Activated T-helper 1 cell treated with anti-CD3 and anti-CD28 coated beads, Interleukin-12 subunit alpha, Interleukin-12 subunit beta, Interleukin-2, Interleukin-4 antibody, amounts not matched to agents 30 ng/mL and 10 ng/mL and 1 ng/mL, durations not matched to agents 14 hours and 24 hours and 36 hours (primary cell): Measurements from ENCODE around the gene GLIPR2. TPM values are rescaled to one million over a fixed set of nuclear protein-coding genes. Genes with fewer than 3 reads are reported as not detected.
"Not testable (repeated sequence)": the region's sequence is repeated elsewhere in the genome, so short reads cannot be mapped to it uniquely, and the experiment has no call there.

Experiments
- DNase-seq: peaks from one replicate; pipeline ENCODE4 v3.0.0; 2021; ENCODE audit warnings: low spot score
- H3K27ac Mint-ChIP-seq: one replicate; pipeline ENCODE4 v1.8.0; 2021; ENCODE audit warnings: mild to moderate bottlenecking, mixed read lengths
- H3K27me3 Mint-ChIP-seq: one replicate; pipeline ENCODE4 v1.8.0; 2022; ENCODE audit warnings: mild to moderate bottlenecking, moderate library complexity, mixed read lengths; ENCODE audit not compliant: insufficient read depth
- H3K36me3 Mint-ChIP-seq: one replicate; pipeline ENCODE4 v1.8.0; 2021; ENCODE audit warnings: low read depth, mixed read lengths
- H3K4me1 Mint-ChIP-seq: one replicate; pipeline ENCODE4 v1.8.0; 2021; ENCODE audit warnings: low read depth, mixed read lengths
- H3K4me3 Mint-ChIP-seq: one replicate; pipeline ENCODE4 v1.8.0; 2021; ENCODE audit warnings: mild to moderate bottlenecking, moderate library complexity, mixed read lengths
- H3K9me3 Mint-ChIP-seq: one replicate; pipeline ENCODE4 v1.8.0; 2021; ENCODE audit warnings: mixed read lengths
- intact Hi-C: fragments of 100-400 bp; cut with micrococcal nuclease; formaldehyde crosslinking; loops from one replicate; pipeline ENCODE4 v1.15.1; 2024
- total RNA-seq: library from RNA; stranded (reverse); gene quantifications from 2 replicates; pipeline ENCODE4 v1.2.3, GENCODE V29; 2022

The GLIPR2 gene
- total RNA-seq, 1 donor from 2014 or later = 27.5 TPM

DNA sequence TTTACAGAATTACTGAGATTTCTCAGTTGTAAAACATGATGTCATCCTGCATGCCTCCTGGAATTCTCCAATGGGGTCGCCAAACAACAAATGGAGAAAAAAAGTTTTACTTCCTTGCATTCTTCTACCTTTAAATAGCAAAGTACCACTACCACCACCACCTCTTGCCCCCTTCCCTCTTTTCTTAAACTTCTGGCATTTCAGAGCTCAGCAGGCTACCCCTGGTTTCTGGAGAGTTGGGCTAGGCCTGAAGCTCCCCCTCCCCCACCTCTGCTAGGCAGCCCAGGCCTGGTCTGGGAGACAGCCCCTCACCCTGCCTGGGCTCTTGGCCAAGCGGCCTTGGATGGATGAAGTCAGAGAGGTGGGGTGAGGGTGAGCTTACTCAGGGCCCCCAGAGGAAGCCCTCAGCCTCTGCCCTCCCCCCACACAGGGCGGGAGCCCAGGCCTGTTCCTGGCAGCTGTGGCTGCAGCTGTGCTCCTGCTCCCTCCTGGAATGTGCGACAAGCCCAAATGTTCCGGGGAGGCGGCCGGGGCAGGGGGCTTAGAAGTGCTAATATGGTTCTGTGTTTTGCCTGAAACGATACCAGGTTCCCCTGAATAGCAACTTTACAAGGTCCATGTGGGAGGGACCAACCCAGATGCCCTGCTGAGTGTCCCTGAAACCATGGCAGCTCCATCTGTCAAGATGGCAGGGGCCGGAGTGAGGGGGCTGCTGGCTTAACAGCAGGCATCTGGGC, 26.7 kb downstream of the GLIPR2 start:
- Mint-ChIP-seq H3K27me3 (peaks cover 18% of the 10 kb centered on the region), H3K27ac (no peak overlapping the region), H3K4me1 (peaks cover 19% of the 10 kb centered on the region), H3K4me3 (no peak overlapping the region), H3K9me3 (no peaks in the 10 kb centered on the region), H3K36me3 (peaks cover 27% of the 10 kb centered on the region)
- no peak for DNase-seq
- intact Hi-C loops = no loop called here

GRCh38 chr9:36163786-36164170, 27.2 kb downstream of the GLIPR2 start:
- intact Hi-C loops = no loop called here
- H3K4me3 Mint-ChIP-seq = no peak overlapping the region
- H3K36me3 Mint-ChIP-seq = peaks cover 24% of the 10 kb centered on the region
- DNase-seq = no peak
- H3K9me3 Mint-ChIP-seq = no peaks in the 10 kb centered on the region
- H3K27me3 Mint-ChIP-seq = peaks cover 18% of the 10 kb centered on the region
- peaks cover 19% of the 10 kb centered on the region for H3K4me1 Mint-ChIP-seq
- H3K27ac Mint-ChIP-seq = no peak overlapping the region

DNA sequence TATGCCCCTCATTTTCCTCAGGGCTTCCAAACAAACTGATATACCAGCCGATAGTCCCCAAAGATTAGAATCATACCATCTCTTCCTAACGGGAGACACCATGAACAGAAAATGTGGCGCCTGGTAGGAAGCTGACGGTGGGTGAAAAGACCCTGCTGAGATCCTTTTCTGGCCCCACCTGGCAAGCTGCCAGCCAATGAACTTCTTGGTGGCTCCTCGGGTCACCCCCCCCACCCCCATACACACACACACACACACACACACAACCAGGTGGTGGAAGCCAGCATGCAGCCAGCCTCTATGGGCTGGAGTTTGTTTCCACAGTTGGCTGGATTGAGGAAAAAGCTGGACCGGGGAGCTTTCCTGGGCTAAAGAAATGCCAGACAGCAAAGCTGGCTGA, 27.8 kb downstream of the GLIPR2 start:
- H3K27ac Mint-ChIP-seq = no peak overlapping the region
- H3K4me3 Mint-ChIP-seq = no peak overlapping the region
- intact Hi-C loops = no loop called here
- DNase-seq = no peak
- peaks cover 16% of the 10 kb centered on the region for H3K4me1 Mint-ChIP-seq
- peaks cover 18% of the 10 kb centered on the region for H3K36me3 Mint-ChIP-seq
- peaks cover 18% of the 10 kb centered on the region for H3K27me3 Mint-ChIP-seq
- H3K9me3 Mint-ChIP-seq = no peaks in the 10 kb centered on the region

DNA sequence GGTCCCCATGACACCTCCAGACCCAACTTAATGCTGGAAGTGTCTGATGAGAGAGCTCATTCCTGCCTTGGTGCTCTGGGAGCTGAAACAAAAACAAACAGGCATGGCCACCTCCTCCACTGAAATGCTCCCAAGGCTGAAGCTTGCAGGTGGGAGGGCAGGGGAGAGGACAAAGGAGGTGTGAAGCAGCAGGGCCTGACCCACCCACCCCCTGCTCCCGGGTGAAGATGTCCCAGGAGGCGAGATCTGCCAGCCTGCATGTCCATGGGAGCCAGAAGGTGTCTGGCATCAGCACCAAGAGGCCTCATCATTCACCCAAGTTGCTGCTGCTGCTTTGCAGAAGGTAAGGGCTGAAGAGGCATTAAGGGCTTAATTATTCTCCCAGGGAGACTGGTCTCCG, 28.5 kb downstream of the GLIPR2 start:
- intact Hi-C loops = no loop called here
- no peak for DNase-seq
- H3K4me3 Mint-ChIP-seq = peak overlapping the region; percentile 30
- peaks cover 15% of the 10 kb centered on the region for H3K36me3 Mint-ChIP-seq
- H3K9me3 Mint-ChIP-seq = no peaks in the 10 kb centered on the region
- no peak overlapping the region for H3K27ac Mint-ChIP-seq
- H3K27me3 Mint-ChIP-seq = peaks cover 21% of the 10 kb centered on the region
- peaks cover 13% of the 10 kb centered on the region for H3K4me1 Mint-ChIP-seq

DNA sequence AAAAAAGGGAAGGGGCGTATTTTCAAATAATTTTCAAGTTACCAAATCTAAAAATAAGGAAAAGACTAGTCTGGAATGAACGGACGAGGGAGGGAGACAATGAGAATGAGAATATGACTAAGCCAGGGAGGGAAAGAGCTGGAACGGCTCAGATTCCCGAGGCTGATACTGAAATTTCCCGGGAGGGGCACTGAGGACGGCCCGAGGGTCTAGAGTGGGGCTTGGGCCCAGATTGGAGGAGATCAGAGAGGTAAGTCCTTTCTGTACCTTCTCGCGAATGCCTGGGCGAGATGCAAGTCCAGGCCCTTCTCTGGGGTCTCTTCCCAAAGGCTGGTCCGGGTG, 29.3 kb downstream of the GLIPR2 start:
- Mint-ChIP-seq H3K9me3 (no peaks in the 10 kb centered on the region), H3K4me3 (no peak overlapping the region), H3K27ac (no peak overlapping the region), H3K27me3 (peaks cover 21% of the 10 kb centered on the region), H3K4me1 (peaks cover 13% of the 10 kb centered on the region), H3K36me3 (peaks cover 12% of the 10 kb centered on the region)
- DNase-seq = no peak
- intact Hi-C loops = loop anchor here (1.0 kb wide), 6 partner anchors 14 to 210 kb away; partner anchors contain the start of genes CLTA and GLIPR2

- intact Hi-C loops = loop anchor here (1.0 kb wide), 6 partner anchors 15 to 211 kb away; partner anchors contain the start of genes CLTA and GLIPR2
- no peak overlapping the region for H3K27ac Mint-ChIP-seq
Measured at GRCh38 chr9:36166168-36166927, 29.8 kb downstream of the GLIPR2 start.

GRCh38 chr9:36169166-36169565, 32.6 kb downstream of the GLIPR2 start, which contains the start of gene CCIN:
Gene CCIN (plus strand): TSS chr9:36169388. CDS start chr9:36169503, 115 bp downstream.
- H3K4me1 Mint-ChIP-seq = peaks cover 8% of the 10 kb centered on the region

More at GRCh38 chr9:36166168-36166927, 29.8 kb downstream of the GLIPR2 start:
- Mint-ChIP-seq H3K4me1 (peaks cover 9% of the 10 kb centered on the region), H3K4me3 (peak overlapping the region; percentile 72), H3K9me3 (no peaks in the 10 kb centered on the region), H3K27me3 (peaks cover 21% of the 10 kb centered on the region), H3K36me3 (peaks cover 7% of the 10 kb centered on the region)
- DNase-seq = peak; percentile 83

DNA sequence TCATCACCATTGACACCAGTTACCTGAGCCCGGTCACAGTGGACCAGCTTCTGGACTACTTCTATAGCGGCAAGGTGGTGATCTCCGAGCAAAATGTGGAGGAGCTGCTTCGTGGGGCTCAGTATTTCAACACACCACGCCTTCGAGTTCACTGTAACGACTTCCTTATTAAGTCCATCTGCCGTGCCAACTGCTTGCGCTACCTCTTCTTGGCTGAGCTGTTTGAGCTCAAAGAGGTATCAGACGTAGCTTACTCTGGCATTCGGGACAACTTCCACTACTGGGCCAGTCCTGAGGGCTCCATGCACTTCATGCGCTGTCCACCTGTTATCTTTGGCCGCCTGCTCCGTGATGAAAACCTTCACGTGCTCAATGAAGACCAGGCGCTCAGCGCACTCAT, 33.2 kb downstream of the GLIPR2 start:
- H3K4me3 Mint-ChIP-seq = no peak overlapping the region
- peaks cover 25% of the 10 kb centered on the region for H3K27me3 Mint-ChIP-seq
- intact Hi-C loops = no loop called here
- H3K9me3 Mint-ChIP-seq = no peaks in the 10 kb centered on the region
- no peak overlapping the region for H3K27ac Mint-ChIP-seq
- H3K4me1 Mint-ChIP-seq = peaks cover 7% of the 10 kb centered on the region
- no peak for DNase-seq
- H3K36me3 Mint-ChIP-seq = no peaks in the 10 kb centered on the region

More at GRCh38 chr9:36169166-36169565, 32.6 kb downstream of the GLIPR2 start, which contains the start of gene CCIN:
- H3K36me3 Mint-ChIP-seq = no peaks in the 10 kb centered on the region
- H3K27ac Mint-ChIP-seq = no peak within 1 kb of the TSS
- peaks cover 27% of the 10 kb centered on the region for H3K27me3 Mint-ChIP-seq
- H3K9me3 Mint-ChIP-seq = no peaks in the 10 kb centered on the region
- intact Hi-C loops = no loop called here
- DNase-seq = no peak
- no peak within 1 kb of the TSS for H3K4me3 Mint-ChIP-seq

- Mint-ChIP-seq H3K27me3 (peaks cover 19% of the 10 kb centered on the region), H3K4me1 (no peaks in the 10 kb centered on the region), H3K27ac (no peak overlapping the region), H3K4me3 (no peak overlapping the region), H3K9me3 (no peaks in the 10 kb centered on the region), H3K36me3 (no peaks in the 10 kb centered on the region)
- no peak for DNase-seq
- intact Hi-C loops = no loop called here
Measured at GRCh38 chr9:36170531-36170930, 34.0 kb downstream of the GLIPR2 start.

GRCh38 chr9:36173861-36174260, 37.3 kb downstream of the GLIPR2 start:
- no peak overlapping the region for H3K4me3 Mint-ChIP-seq
- DNase-seq = no peak
- intact Hi-C loops = no loop called here
- H3K36me3 Mint-ChIP-seq = no peaks in the 10 kb centered on the region
- H3K4me1 Mint-ChIP-seq = peaks cover 6% of the 10 kb centered on the region
- H3K27ac Mint-ChIP-seq = no peak overlapping the region
- H3K27me3 Mint-ChIP-seq = peaks cover 9% of the 10 kb centered on the region
- no peaks in the 10 kb centered on the region for H3K9me3 Mint-ChIP-seq

DNA sequence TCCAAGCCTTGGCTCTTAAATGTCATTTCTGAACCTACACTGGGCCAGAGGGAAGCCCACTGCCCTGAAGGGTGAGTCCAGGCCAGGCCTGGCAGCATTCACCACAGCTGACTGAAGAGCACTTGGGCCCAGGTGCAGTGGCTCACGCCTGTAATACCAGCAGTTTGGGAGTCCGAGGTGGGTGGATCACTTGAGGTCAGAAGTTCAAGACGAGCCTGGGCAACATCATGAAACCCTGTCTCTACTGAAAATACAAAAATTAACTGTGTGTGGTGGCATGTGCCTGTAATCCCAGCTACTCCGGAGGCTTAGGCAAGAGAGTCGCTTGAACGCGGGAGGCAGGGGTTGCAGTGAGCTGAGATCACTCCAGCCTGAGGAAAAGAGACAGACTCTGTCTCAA, 37.7 kb downstream of the GLIPR2 start:
- H3K36me3 Mint-ChIP-seq = no peaks in the 10 kb centered on the region

GRCh38 chr9:36174731-36175130, 38.2 kb downstream of the GLIPR2 start:
- Mint-ChIP-seq H3K4me3 (no peak overlapping the region), H3K36me3 (no peaks in the 10 kb centered on the region), H3K4me1 (peaks cover 10% of the 10 kb centered on the region), H3K9me3 (no peaks in the 10 kb centered on the region), H3K27ac (no peak overlapping the region), H3K27me3 (peaks cover 8% of the 10 kb centered on the region)
- intact Hi-C loops = no loop called here
- no peak for DNase-seq

More for the DNA sequence above, 37.7 kb downstream of the GLIPR2 start:
- H3K4me3 Mint-ChIP-seq = no peak overlapping the region
- intact Hi-C loops = no loop called here
- H3K9me3 Mint-ChIP-seq = no peaks in the 10 kb centered on the region
- DNase-seq = no peak
- peaks cover 9% of the 10 kb centered on the region for H3K27me3 Mint-ChIP-seq
- H3K4me1 Mint-ChIP-seq = peaks cover 10% of the 10 kb centered on the region
- H3K27ac Mint-ChIP-seq = no peak overlapping the region

DNA sequence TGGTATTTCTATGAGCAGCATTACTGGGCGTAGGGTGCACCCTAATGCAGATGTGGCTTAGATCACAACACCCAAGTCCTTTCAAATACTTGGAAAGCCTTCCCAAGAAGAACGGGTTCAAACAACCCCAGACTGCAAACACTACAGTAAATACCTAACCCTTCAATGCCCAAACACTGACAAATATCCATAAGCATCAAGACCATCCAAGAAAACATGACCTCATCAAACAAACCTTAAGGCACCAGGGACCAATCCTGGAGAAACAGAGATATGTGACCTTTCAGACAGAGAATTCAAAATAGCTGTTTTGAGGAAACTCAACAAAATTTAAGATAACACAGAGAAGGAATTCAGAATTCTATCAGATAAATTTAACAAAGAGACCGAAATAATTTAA, 38.7 kb downstream of the GLIPR2 start:
- H3K9me3 Mint-ChIP-seq, intact Hi-C loops, H3K36me3 Mint-ChIP-seq, H3K27me3 Mint-ChIP-seq, H3K27ac Mint-ChIP-seq, H3K4me3 Mint-ChIP-seq, H3K4me1 Mint-ChIP-seq, DNase-seq: not testable (repeated sequence)
